GM19455 (cell line): ENCODE measurements around the gene ZSCAN22.

Source experiments
- ATAC-seq: cut with Tn5 transposase; IDR thresholded peaks from one replicate; pipeline ENCODE4 v1.9.1; 2021; ENCODE audit not compliant: unreplicated experiment

Gene ZSCAN22

GRCh38 chr19:58350871-58351557 is 24.2 kb downstream of the ZSCAN22 start:
- no peak for ATAC-seq

- no peak for ATAC-seq
These were observed 24.7 kb downstream of the ZSCAN22 start for GRCh38 chr19:58351558-58351878.

- ATAC-seq = no peak
These were observed 25.4 kb downstream of the ZSCAN22 start for GRCh38 chr19:58351990-58352755.

GRCh38 chr19:58352760-58353671 is 26.2 kb downstream of the ZSCAN22 start, which contains the start of gene A1BG:
Gene A1BG, minus strand, starts transcription at chr19:58353492. Its CDS starts 55 bp downstream, at chr19:58353437.
- ATAC-seq = no peak

GRCh38 chr19:58353717-58354477 is 27.1 kb downstream of the ZSCAN22 start:
- no peak for ATAC-seq

GRCh38 chr19:58354478-58355030 is 27.8 kb downstream of the ZSCAN22 start:
- ATAC-seq = no peak

- ATAC-seq = no peak
These were observed 28.5 kb downstream of the ZSCAN22 start for GRCh38 chr19:58355215-58355796.

- ATAC-seq = no peak
These were observed 29.3 kb downstream of the ZSCAN22 start for GRCh38 chr19:58355908-58356765.

GRCh38 chr19:58356766-58357480 is 30.1 kb downstream of the ZSCAN22 start:
- ATAC-seq = no peak

GRCh38 chr19:58357481-58358145 is 30.8 kb downstream of the ZSCAN22 start:
- no peak for ATAC-seq

- peak; percentile 7 for ATAC-seq
These were observed 35.1 kb downstream of the ZSCAN22 start for GRCh38 chr19:58361900-58362271.

GRCh38 chr19:58362272-58362994 is 35.6 kb downstream of the ZSCAN22 start, which contains the start of gene ZNF497:
Gene ZNF497, minus strand, starts transcription at chr19:58362751. Its CDS starts 5,116 bp downstream, at chr19:58357635.
- peak; percentile 79 for ATAC-seq

- ATAC-seq = no peak
These were observed 37.4 kb downstream of the ZSCAN22 start for GRCh38 chr19:58364146-58364545.

- ATAC-seq = no peak
These were observed 40.0 kb downstream of the ZSCAN22 start for GRCh38 chr19:58366585-58367430.

- ATAC-seq = no peak
These were observed 41.1 kb downstream of the ZSCAN22 start for GRCh38 chr19:58367698-58368454.
